ENCODE measurements around the gene FBLN5. TPM values are rescaled to one million over a fixed set of nuclear protein-coding genes. Genes with fewer than 3 reads are reported as not detected.
"Not testable (repeated sequence)": the region's sequence is repeated elsewhere in the genome, so short reads cannot be mapped to it uniquely, and the experiment has no call there.

Gene FBLN5
- total and polyA plus RNA-seq, 2 donors (not counting 3 experiments of a cell fraction or from before 2014, with no cell fraction given), result 27.6 to 33.1 TPM

DNA sequence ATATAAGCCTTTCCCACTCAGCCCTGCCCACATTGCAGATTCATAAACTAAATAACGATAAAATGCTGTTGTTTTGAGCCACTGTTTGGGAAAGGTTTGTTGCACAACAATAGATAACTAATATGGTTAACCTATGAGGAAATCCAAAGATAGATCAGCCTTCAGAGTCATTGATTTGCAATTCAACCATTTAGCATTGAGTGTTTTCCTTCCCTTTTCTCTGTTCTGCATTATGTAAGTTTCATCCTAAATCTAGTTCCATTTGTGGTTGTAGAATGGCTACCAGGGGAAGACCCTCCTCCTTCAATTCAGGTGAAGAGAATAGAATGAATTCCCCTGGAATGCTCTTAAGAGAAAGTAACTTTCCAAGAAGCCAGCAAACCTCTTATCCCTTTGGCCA, 99.8 kb downstream of the FBLN5 start:
- CTCF ChIA-PET, result no interaction called here
- Histone ChIP-seq H3K79me2 (ENCODE audit: control insufficient read depth, insufficient read depth, low read length) (no peaks in the 10 kb centered on the region), H3K36me3 (ENCODE audit: control insufficient read depth in 2 of 2, extremely low read depth in 1 of 2, insufficient read depth in 2 of 2, low read length in 2 of 2) (no peaks in the 10 kb centered on the region), H3K4me3 (replicated peaks in 1 of 3; ENCODE audit: insufficient read depth in 1 of 3, low read depth in 1 of 3, low read length in 3 of 3) (no peak overlapping the region), H3K9ac (replicated peaks; ENCODE audit: extremely low read depth, insufficient read depth, low read length) (no peak overlapping the region), H3K27me3 (ENCODE audit: control insufficient read depth in 2 of 2, insufficient read depth in 2 of 2, low read length in 2 of 2) (no peaks in the 10 kb centered on the region), H3K9me1 (replicated peaks; ENCODE audit: control insufficient read depth, extremely low read depth, insufficient read depth, low read length) (no peaks in the 10 kb centered on the region), H3K4me1 (ENCODE audit: control insufficient read depth, extremely low read depth, insufficient read depth, low read length) (no peaks in the 10 kb centered on the region), H3K27ac (ENCODE audit: insufficient read depth, low read depth, low read length) (no peak overlapping the region), H4K20me1 (replicated peaks; ENCODE audit: control insufficient read depth, extremely low read depth, insufficient read depth, low read length) (no peaks in the 10 kb centered on the region), H3K9me3 (replicated peaks; ENCODE audit: control insufficient read depth, insufficient read depth, low read length) (no peaks in the 10 kb centered on the region), H2AFZ (ENCODE audit: low read depth, low read length) (no peak overlapping the region), H3K4me2 (ENCODE audit: insufficient read depth, low read length) (no peak overlapping the region)
- TF ChIP-seq POLR2AphosphoS5 (IDR thresholded peaks at IDR 0.05; ENCODE audit: insufficient read depth, low read depth, low read length), result no peak
- dilution Hi-C loops (cut with MboI; ENCODE audit: extremely low pct_ligation_motif_present, low sequenced_read_pairs), result no loop called here
- POLR2A ChIA-PET, result no interaction called here
- intact Hi-C loops (cut with micrococcal nuclease), result no loop called here
- DNase-seq (ENCODE audit: low read depth, low spot score), result no peak
- no TSS peak for BruUV-seq (replicated peaks)
- no peak for FAIRE-seq

- Histone ChIP-seq H4K20me1 (replicated peaks; ENCODE audit: control insufficient read depth, extremely low read depth, insufficient read depth, low read length) (no peaks in the 10 kb centered on the region), H3K9me1 (replicated peaks; ENCODE audit: control insufficient read depth, extremely low read depth, insufficient read depth, low read length) (no peaks in the 10 kb centered on the region), H2AFZ (ENCODE audit: low read depth, low read length) (no peak overlapping the region), H3K27ac (ENCODE audit: insufficient read depth, low read depth, low read length) (no peak overlapping the region), H3K9me3 (replicated peaks; ENCODE audit: control insufficient read depth, insufficient read depth, low read length) (no peaks in the 10 kb centered on the region), H3K9ac (replicated peaks; ENCODE audit: extremely low read depth, insufficient read depth, low read length) (no peak overlapping the region), H3K4me2 (ENCODE audit: insufficient read depth, low read length) (no peak overlapping the region), H3K36me3 (ENCODE audit: control insufficient read depth in 2 of 2, extremely low read depth in 1 of 2, insufficient read depth in 2 of 2, low read length in 2 of 2) (no peaks in the 10 kb centered on the region), H3K4me3 (replicated peaks in 1 of 3; ENCODE audit: insufficient read depth in 1 of 3, low read depth in 1 of 3, low read length in 3 of 3) (no peak overlapping the region), H3K4me1 (ENCODE audit: control insufficient read depth, extremely low read depth, insufficient read depth, low read length) (no peaks in the 10 kb centered on the region), H3K27me3 (ENCODE audit: control insufficient read depth in 2 of 2, insufficient read depth in 2 of 2, low read length in 2 of 2) (no peaks in the 10 kb centered on the region), H3K79me2 (ENCODE audit: control insufficient read depth, insufficient read depth, low read length) (no peaks in the 10 kb centered on the region)
- FAIRE-seq (no peak), DNase-seq (ENCODE audit: low read depth, low spot score) (no peak)
- dilution Hi-C loops (cut with MboI; ENCODE audit: extremely low pct_ligation_motif_present, low sequenced_read_pairs), result no loop called here
- POLR2A ChIA-PET, result no interaction called here
- intact Hi-C loops (cut with micrococcal nuclease), result no loop called here
- no peak for TF ChIP-seq CTCF (IDR thresholded peaks at IDR 0.05; ENCODE audit: extremely low read depth in 1 of 2, insufficient read depth in 1 of 2, low read depth in 1 of 2, low read length in 2 of 2)
- TF ChIP-seq, protein P1, sequence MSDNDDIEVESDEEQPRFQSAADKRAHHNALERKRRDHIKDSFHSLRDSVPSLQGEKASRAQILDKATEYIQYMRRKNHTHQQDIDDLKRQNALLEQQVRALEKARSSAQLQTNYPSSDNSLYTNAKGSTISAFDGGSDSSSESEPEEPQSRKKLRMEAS (IDR thresholded peaks at IDR 0.05; ENCODE audit: insufficient read depth, insufficient read length), result no peak
- TF ChIP-seq GATA2 (IDR thresholded peaks at IDR 0.05; ENCODE audit: insufficient read depth, insufficient read length, low read depth, low read length), result no peak
- no peak for TF ChIP-seq POLR2AphosphoS5 (IDR thresholded peaks at IDR 0.05; ENCODE audit: insufficient read depth, low read depth, low read length)
- TF ChIP-seq MYC (IDR thresholded peaks at IDR 0.05; ENCODE audit: low read depth, low read length), result no peak
- TF ChIP-seq JUN (IDR thresholded peaks at IDR 0.05; ENCODE audit: borderline replicate concordance, insufficient read depth, insufficient read length, low read depth), result no peak
- no peak for TF ChIP-seq FOS (IDR thresholded peaks at IDR 0.05; ENCODE audit: borderline replicate concordance, insufficient read depth, low read length)
- TF ChIP-seq EZH2 (IDR thresholded peaks at IDR 0.05; ENCODE audit: borderline replicate concordance, low read depth, low read length, severe bottlenecking), result no peak
- TF ChIP-seq POLR2A (IDR thresholded peaks at IDR 0.05; ENCODE audit: low read depth, low read length), result no peak
- no TSS peak for BruUV-seq (replicated peaks)
- CTCF ChIA-PET, result no interaction called here
Measured at GRCh38 chr14:91845652-91846051, 101.8 kb downstream of the FBLN5 start.

DNA sequence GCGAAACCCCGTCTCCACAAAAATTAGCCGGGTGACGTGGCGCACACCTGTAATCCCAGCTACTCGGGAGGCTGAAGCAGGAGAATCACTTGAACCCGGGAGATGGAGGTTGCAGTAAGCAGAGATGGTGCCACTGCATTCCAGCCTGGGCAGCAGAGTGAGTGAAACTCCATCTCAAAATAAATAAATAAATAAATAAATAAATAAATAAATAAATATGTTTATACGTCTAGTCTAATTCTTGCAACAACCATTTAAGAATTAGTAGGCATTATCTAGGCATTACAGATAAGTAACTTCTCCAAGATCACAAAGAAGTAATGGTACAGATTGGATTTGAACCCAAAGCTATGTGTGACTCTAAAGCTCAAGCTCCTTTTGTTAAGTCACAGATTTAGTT, 102.4 kb downstream of the FBLN5 start:
- H2AFZ ChIP-seq (ENCODE audit: low read depth, low read length); H3K9ac ChIP-seq (replicated peaks; ENCODE audit: extremely low read depth, insufficient read depth, low read length); H3K4me2 ChIP-seq (ENCODE audit: insufficient read depth, low read length); H3K27me3 ChIP-seq (ENCODE audit: control insufficient read depth in 2 of 2, insufficient read depth in 2 of 2, low read length in 2 of 2); H3K27ac ChIP-seq (ENCODE audit: insufficient read depth, low read depth, low read length); H4K20me1 ChIP-seq (replicated peaks; ENCODE audit: control insufficient read depth, extremely low read depth, insufficient read depth, low read length); H3K79me2 ChIP-seq (ENCODE audit: control insufficient read depth, insufficient read depth, low read length); POLR2A ChIA-PET; dilution Hi-C loops (cut with MboI; ENCODE audit: extremely low pct_ligation_motif_present, low sequenced_read_pairs); FAIRE-seq; CTCF ChIA-PET; BruUV-seq (replicated peaks); H3K9me1 ChIP-seq (replicated peaks; ENCODE audit: control insufficient read depth, extremely low read depth, insufficient read depth, low read length); DNase-seq (ENCODE audit: low read depth, low spot score); H3K9me3 ChIP-seq (replicated peaks; ENCODE audit: control insufficient read depth, insufficient read depth, low read length); H3K4me3 ChIP-seq (replicated peaks in 1 of 3; ENCODE audit: insufficient read depth in 1 of 3, low read depth in 1 of 3, low read length in 3 of 3); H3K4me1 ChIP-seq (ENCODE audit: control insufficient read depth, extremely low read depth, insufficient read depth, low read length); intact Hi-C loops (cut with micrococcal nuclease); H3K36me3 ChIP-seq (ENCODE audit: control insufficient read depth in 2 of 2, extremely low read depth in 1 of 2, insufficient read depth in 2 of 2, low read length in 2 of 2): not testable (repeated sequence)

All from endothelial cell of umbilical vein (primary cell).